Fibroblast of the aortic adventitia (primary cell): ENCODE data around the gene USF1. TPM values are rescaled to one million over a fixed set of nuclear protein-coding genes. Genes with fewer than 3 reads are reported as not detected.
A peak's percentile ranks its signal among the peaks of the same experiment; 100 is the strongest.

Experiments used
- DNase-seq: peaks from one replicate; pipeline ENCODE4 v3.0.0-alpha.2; 2010; ENCODE audit warnings: low read depth
- H3K4me3 ChIP-seq: 2 replicates; pipeline ENCODE4 v1.5.1; 2011; ENCODE audit warnings: low read depth, mild to moderate bottlenecking, control low read depth, low read length, moderate library complexity
- total RNA-seq: library from RNA; depleted of rRNA; stranded (reverse); fragments of >200 nt; gene quantifications from 2 replicates; pipeline ENCODE4 v1.2.3, GENCODE V29; 2012; ENCODE audit warnings: low replicate concordance
- TF ChIP-seq, protein P1 (sequence below): IDR thresholded peaks from 2 replicates; pipeline ENCODE4 v1.5.1; 2011; ENCODE audit warnings: mild to moderate bottlenecking, low read length, control low read depth, inconsistent platforms; ENCODE audit not compliant: insufficient read depth

USF1 gene
- total RNA-seq, 1 donor = 36.2 TPM

GRCh38 chr1:161084597-161084988 lies 38.8 kb upstream of the USF1 start:
- TF ChIP-seq, protein P1, sequence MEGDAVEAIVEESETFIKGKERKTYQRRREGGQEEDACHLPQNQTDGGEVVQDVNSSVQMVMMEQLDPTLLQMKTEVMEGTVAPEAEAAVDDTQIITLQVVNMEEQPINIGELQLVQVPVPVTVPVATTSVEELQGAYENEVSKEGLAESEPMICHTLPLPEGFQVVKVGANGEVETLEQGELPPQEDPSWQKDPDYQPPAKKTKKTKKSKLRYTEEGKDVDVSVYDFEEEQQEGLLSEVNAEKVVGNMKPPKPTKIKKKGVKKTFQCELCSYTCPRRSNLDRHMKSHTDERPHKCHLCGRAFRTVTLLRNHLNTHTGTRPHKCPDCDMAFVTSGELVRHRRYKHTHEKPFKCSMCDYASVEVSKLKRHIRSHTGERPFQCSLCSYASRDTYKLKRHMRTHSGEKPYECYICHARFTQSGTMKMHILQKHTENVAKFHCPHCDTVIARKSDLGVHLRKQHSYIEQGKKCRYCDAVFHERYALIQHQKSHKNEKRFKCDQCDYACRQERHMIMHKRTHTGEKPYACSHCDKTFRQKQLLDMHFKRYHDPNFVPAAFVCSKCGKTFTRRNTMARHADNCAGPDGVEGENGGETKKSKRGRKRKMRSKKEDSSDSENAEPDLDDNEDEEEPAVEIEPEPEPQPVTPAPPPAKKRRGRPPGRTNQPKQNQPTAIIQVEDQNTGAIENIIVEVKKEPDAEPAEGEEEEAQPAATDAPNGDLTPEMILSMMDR = no peak
- no peak overlapping the region for H3K4me3 ChIP-seq
- no peak for DNase-seq

GRCh38 chr1:161083748-161084596 lies 38.2 kb upstream of the USF1 start:
- TF ChIP-seq, protein P1 = no peak
- DNase-seq = peak; percentile 45
- H3K4me3 ChIP-seq = no peak overlapping the region

DNA sequence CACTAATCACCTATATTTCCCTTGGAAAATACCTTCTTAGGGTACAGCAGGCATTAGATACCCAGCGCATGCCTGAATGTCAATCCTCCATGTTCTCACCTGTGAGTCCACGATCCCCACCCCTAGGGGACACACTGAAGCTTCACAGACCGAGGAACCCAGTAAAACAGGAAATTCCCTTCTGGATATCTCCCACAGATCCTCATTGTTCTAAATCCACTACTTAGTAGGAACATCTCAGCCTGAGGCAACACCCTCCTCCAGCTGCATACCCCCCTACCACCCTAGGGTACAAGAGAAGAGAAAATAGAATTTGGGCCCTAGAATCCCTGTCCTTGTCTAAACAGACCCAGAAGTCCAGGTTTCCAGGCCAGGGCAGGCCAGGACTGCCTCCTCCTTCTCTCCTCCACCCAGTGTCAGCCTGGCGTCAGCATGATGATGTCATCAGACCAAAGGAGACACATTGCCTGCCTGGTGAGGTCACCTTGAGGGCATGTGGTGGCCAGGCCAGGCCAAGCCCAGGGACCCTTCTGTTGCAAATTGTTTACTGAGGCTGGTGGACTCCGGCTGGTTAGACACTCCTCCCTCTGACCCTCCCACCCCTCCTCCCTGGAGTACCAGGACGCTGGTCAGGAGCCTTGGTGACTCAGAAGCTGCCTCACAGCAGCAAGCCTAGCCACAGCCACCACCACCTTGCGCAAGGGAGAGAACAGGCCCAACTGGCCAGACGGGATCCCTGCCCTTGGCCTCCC lies 37.4 kb upstream of the USF1 start:
- no peak overlapping the region for H3K4me3 ChIP-seq
- DNase-seq = peak; percentile 89
- TF ChIP-seq, protein P1 = no peak

GRCh38 chr1:161082483-161082882 lies 36.7 kb upstream of the USF1 start:
- no peak for DNase-seq
- H3K4me3 ChIP-seq = no peak overlapping the region
- TF ChIP-seq, protein P1 = no peak

GRCh38 chr1:161081519-161081918 lies 35.7 kb upstream of the USF1 start:
- no peak for DNase-seq
- H3K4me3 ChIP-seq = no peak overlapping the region
- TF ChIP-seq, protein P1 = no peak

DNA sequence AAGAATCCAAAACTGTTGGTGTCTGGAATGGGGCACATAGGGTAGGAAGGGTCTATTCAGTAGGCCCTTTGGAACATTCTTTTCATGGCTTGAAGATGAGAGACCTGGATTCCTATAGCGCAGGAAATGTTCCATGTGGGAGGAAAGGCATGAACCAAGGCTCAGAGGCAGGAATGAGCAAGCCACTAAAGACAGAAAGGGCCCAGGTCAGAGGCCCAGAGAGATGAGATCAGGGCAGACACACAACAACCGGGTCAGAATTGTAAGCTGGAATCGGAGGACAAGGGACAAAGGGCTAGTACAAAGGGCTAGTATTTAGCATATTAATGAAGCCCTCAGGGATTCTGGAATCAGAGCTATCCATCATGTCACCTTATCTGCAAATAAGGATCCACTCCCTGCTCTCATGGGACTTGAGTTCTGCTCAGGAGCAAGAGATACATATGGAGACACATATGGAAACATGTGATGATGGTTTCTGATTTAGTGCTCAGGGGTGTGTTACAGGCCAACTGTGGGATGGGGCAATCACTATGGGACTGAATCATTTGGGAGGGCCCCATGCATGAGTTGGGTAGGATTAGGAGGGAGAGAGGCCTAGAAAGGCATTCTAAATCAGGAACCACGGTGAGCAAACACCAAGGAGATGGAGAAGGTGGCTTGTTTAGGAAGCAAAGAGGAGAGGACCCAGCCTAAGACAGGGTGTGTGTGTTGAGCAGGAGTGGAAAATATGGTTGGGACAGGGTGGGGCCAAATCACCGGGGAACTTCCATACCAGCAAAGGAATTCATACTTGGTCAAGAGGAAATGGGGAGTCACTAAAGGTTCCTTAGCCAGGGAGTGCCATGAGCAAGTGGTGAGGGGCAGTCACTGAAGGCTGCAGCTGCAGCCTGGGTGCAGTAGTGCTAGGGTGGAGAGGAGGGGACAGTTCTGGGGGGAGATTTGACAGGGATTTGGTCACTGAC lies 34.9 kb upstream of the USF1 start:
- DNase-seq = peak; percentile 35
- no peak overlapping the region for H3K4me3 ChIP-seq
- TF ChIP-seq, protein P1 = no peak
